Gastrocnemius medialis (tissue), 4 donors: Measurements from ENCODE around the gene DMXL2.

Experiments used
- POLR2A ChIP-seq, 2 donors: fragments of 450-650 bp; IDR thresholded peaks; one replicate each; pipeline ENCODE4 v1.6.1; 2017; ENCODE audit warnings: antibody characterized with exemption in 2 of 2, mild to moderate bottlenecking in 2 of 2, moderate library complexity in 2 of 2
- TF ChIP-seq, protein P1 (sequence below), 5 experiments: fragments of 450-650 bp in 3 of 5; fragments of 200-600 bp in 2 of 5; sonication (generic) in 2 of 5; IDR thresholded peaks in 4 of 5; conservative IDR thresholded peaks in 1 of 5; 1 replicate in 4 of 5; 2 replicates in 1 of 5; pipeline ENCODE4 v1.5.1; 2016 to 2019; ENCODE audit warnings: antibody characterized with exemption in 5 of 5, mild to moderate bottlenecking in 3 of 5, moderate library complexity in 3 of 5

DNA sequence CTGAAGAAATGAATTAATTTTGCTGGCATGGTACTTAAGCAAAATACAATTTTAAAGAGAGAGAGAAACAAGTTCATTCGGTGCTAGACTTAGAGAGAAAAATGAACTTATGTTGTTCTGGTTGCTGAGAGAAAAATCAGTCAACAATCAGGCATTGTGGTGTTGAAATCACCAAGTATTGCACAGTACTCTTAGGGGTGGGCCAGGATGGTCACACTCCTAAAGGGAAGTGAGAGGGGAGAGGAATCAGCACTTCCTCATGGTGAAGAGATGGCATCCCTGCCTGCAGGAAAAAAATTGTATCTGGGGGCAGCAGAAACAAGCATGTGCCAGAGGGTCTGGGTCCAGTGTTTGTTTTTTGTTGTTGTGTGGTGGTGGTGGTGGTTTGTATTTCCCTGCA, 7.0 kb upstream of the DMXL2 start:
- TF ChIP-seq, protein P1, sequence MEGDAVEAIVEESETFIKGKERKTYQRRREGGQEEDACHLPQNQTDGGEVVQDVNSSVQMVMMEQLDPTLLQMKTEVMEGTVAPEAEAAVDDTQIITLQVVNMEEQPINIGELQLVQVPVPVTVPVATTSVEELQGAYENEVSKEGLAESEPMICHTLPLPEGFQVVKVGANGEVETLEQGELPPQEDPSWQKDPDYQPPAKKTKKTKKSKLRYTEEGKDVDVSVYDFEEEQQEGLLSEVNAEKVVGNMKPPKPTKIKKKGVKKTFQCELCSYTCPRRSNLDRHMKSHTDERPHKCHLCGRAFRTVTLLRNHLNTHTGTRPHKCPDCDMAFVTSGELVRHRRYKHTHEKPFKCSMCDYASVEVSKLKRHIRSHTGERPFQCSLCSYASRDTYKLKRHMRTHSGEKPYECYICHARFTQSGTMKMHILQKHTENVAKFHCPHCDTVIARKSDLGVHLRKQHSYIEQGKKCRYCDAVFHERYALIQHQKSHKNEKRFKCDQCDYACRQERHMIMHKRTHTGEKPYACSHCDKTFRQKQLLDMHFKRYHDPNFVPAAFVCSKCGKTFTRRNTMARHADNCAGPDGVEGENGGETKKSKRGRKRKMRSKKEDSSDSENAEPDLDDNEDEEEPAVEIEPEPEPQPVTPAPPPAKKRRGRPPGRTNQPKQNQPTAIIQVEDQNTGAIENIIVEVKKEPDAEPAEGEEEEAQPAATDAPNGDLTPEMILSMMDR (IDR thresholded peaks at IDR 0.05 in 4 of 5, conservative IDR thresholded peaks at IDR 0.05 in 1 of 5): no peak
- no peak for TF ChIP-seq POLR2A (IDR thresholded peaks at IDR 0.05)
